Mucosa of rectum (tissue), 2 donors: Measurements from ENCODE around the gene MKRN2OS.
"Not testable (repeated sequence)": the region's sequence is repeated elsewhere in the genome, so short reads cannot be mapped to it uniquely, and the experiment has no call there.

Source experiments
- H3K27ac ChIP-seq, 2 donors: one replicate each; pipeline ENCODE4 v1.7.0; 2013; ENCODE audit warnings: inconsistent platforms in 2 of 2, low read depth in 2 of 2, low read length in 2 of 2
- H3K27me3 ChIP-seq, 2 donors: one replicate each; pipeline ENCODE4 v1.7.0; 2013; ENCODE audit warnings: low read length in 2 of 2; ENCODE audit not compliant: control insufficient read depth in 2 of 2, insufficient read depth in 2 of 2
- H3K36me3 ChIP-seq, 2 donors: one replicate each; pipeline ENCODE4 v1.7.0; 2013; ENCODE audit warnings: low read length in 2 of 2; ENCODE audit not compliant: control insufficient read depth in 2 of 2, insufficient read depth in 2 of 2
- H3K4me1 ChIP-seq, 2 donors: one replicate each; pipeline ENCODE4 v1.7.0; 2013; ENCODE audit warnings: low read length in 2 of 2, mild to moderate bottlenecking in 1 of 2; ENCODE audit not compliant: control insufficient read depth in 2 of 2, insufficient read depth in 2 of 2
- H3K4me3 ChIP-seq, 2 donors: one replicate each; pipeline ENCODE4 v1.7.0; 2013; ENCODE audit warnings: low read length in 2 of 2
- H3K9ac ChIP-seq, 2 donors: one replicate each; pipeline ENCODE4 v1.7.0; 2013; ENCODE audit warnings: low read length in 2 of 2, low read depth in 1 of 2, mild to moderate bottlenecking in 1 of 2
- H3K9me3 ChIP-seq, 2 donors: one replicate each; pipeline ENCODE4 v1.7.0; 2013; ENCODE audit warnings: low read length in 2 of 2; ENCODE audit not compliant: control insufficient read depth in 2 of 2
- donor health status: healthy.
- donor health status: Normal muscosa, but diverticular disease.

MKRN2OS gene

GRCh38 chr3:12553921-12554391 lies 8.7 kb upstream of the MKRN2OS start:
- H3K9me3 ChIP-seq = no peaks in the 10 kb centered on the region
- H3K27ac ChIP-seq = no peak overlapping the region
- H3K9ac ChIP-seq = peak overlapping the region; percentile 32 to 63

GRCh38 chr3:12549971-12550760 lies 4.9 kb upstream of the MKRN2OS start:
- no peaks in the 10 kb centered on the region for H3K36me3 ChIP-seq
- H3K27me3 ChIP-seq = peaks cover 7 to 8% of the 10 kb centered on the region in 2 donors
- H3K27ac ChIP-seq = no peak overlapping the region
- H3K4me3 ChIP-seq = no peak overlapping the region
- no peak overlapping the region for H3K9ac ChIP-seq
- peaks cover 6 to 7% of the 10 kb centered on the region in 2 donors for H3K4me1 ChIP-seq
- no peaks in the 10 kb centered on the region for H3K9me3 ChIP-seq

More at GRCh38 chr3:12553921-12554391, 8.7 kb upstream of the MKRN2OS start:
- no peaks in the 10 kb centered on the region for H3K36me3 ChIP-seq
- peaks cover 17 to 23% of the 10 kb centered on the region in 2 donors for H3K4me1 ChIP-seq
- H3K4me3 ChIP-seq = peak overlapping the region; percentile 63 to 69
- H3K27me3 ChIP-seq = peaks cover 7 to 8% of the 10 kb centered on the region in 2 donors

GRCh38 chr3:12544652-12545472 lies 437 bp downstream of the MKRN2OS start:
- no peaks in the 10 kb centered on the region for H3K27me3 ChIP-seq

GRCh38 chr3:12543497-12543896 lies 1.8 kb downstream of the MKRN2OS start:
- not testable (repeated sequence) for H3K4me3 ChIP-seq, H3K9ac ChIP-seq, H3K27ac ChIP-seq, H3K27me3 ChIP-seq, H3K9me3 ChIP-seq, H3K4me1 ChIP-seq
- peaks cover 6 to 11% of the 10 kb centered on the region in 2 donors for H3K36me3 ChIP-seq

More at GRCh38 chr3:12544652-12545472, 437 bp downstream of the MKRN2OS start:
- Histone ChIP-seq H3K27ac (peak overlapping the region; percentile 75 to 77), H3K4me1 (peaks cover 0 to 5% of the 10 kb centered on the region in 2 donors), H3K9me3 (no peaks in the 10 kb centered on the region), H3K9ac (peak overlapping the region; percentile 61 to 74), H3K36me3 (peaks cover 4 to 11% of the 10 kb centered on the region in 2 donors), H3K4me3 (peak overlapping the region; percentile 71 to 81)

- Histone ChIP-seq H3K4me3 (no peak overlapping the region), H3K27ac (no peak overlapping the region), H3K27me3 (no peaks in the 10 kb centered on the region), H3K4me1 (peaks cover 0 to 5% of the 10 kb centered on the region in 2 donors), H3K9ac (no peak overlapping the region), H3K36me3 (peaks cover 6 to 11% of the 10 kb centered on the region in 2 donors), H3K9me3 (no peaks in the 10 kb centered on the region)
Observed at GRCh38 chr3:12541625-12542024, 3.7 kb downstream of the MKRN2OS start.

GRCh38 chr3:12536423-12536822 lies 8.9 kb downstream of the MKRN2OS start:
- Histone ChIP-seq H3K9me3 (no peaks in the 10 kb centered on the region), H3K36me3 (peaks cover 13 to 31% of the 10 kb centered on the region in 2 donors), H3K9ac (no peak overlapping the region), H3K4me3 (no peak overlapping the region), H3K4me1 (no peaks in the 10 kb centered on the region), H3K27ac (no peak overlapping the region), H3K27me3 (no peaks in the 10 kb centered on the region)

- peaks cover 17 to 51% of the 10 kb centered on the region in 2 donors for H3K36me3 ChIP-seq
- H3K4me3 ChIP-seq = no peak overlapping the region
- H3K27me3 ChIP-seq = no peaks in the 10 kb centered on the region
- H3K4me1 ChIP-seq = no peaks in the 10 kb centered on the region
- no peak overlapping the region for H3K27ac ChIP-seq
- H3K9ac ChIP-seq = no peak overlapping the region
- no peaks in the 10 kb centered on the region for H3K9me3 ChIP-seq
Observed at GRCh38 chr3:12532182-12532581, 13.1 kb downstream of the MKRN2OS start.

- peaks cover 26 to 55% of the 10 kb centered on the region in 2 donors for H3K36me3 ChIP-seq
- H3K27ac ChIP-seq = no peak overlapping the region
- H3K9ac ChIP-seq = no peak overlapping the region
- H3K4me3 ChIP-seq = no peak overlapping the region
- H3K9me3 ChIP-seq = no peaks in the 10 kb centered on the region
- no peaks in the 10 kb centered on the region for H3K4me1 ChIP-seq
- no peaks in the 10 kb centered on the region for H3K27me3 ChIP-seq
Observed at GRCh38 chr3:12527757-12528143, 17.5 kb downstream of the MKRN2OS start.

- Histone ChIP-seq H3K27ac (no peak overlapping the region), H3K9ac (no peak overlapping the region), H3K36me3 (peaks cover 14 to 39% of the 10 kb centered on the region in 2 donors), H3K27me3 (no peaks in the 10 kb centered on the region), H3K4me1 (no peaks in the 10 kb centered on the region), H3K9me3 (no peaks in the 10 kb centered on the region), H3K4me3 (no peak overlapping the region)
Observed at GRCh38 chr3:12522721-12523120, 22.6 kb downstream of the MKRN2OS start.

- H3K27ac ChIP-seq = no peak overlapping the region
- no peaks in the 10 kb centered on the region for H3K9me3 ChIP-seq
- no peak overlapping the region for H3K9ac ChIP-seq
- no peaks in the 10 kb centered on the region for H3K27me3 ChIP-seq
- peaks cover 6 to 24% of the 10 kb centered on the region in 2 donors for H3K36me3 ChIP-seq
- H3K4me3 ChIP-seq = no peak overlapping the region
- H3K4me1 ChIP-seq = no peaks in the 10 kb centered on the region
Observed at GRCh38 chr3:12521010-12521409, 24.3 kb downstream of the MKRN2OS start.
